Measurements from ENCODE around the gene ZNF77. TPM values are rescaled to one million over a fixed set of nuclear protein-coding genes. Genes with fewer than 3 reads are reported as not detected.

Gene ZNF77
- total RNA-seq, 1 donor from 2014 or later: 5.5 TPM

DNA sequence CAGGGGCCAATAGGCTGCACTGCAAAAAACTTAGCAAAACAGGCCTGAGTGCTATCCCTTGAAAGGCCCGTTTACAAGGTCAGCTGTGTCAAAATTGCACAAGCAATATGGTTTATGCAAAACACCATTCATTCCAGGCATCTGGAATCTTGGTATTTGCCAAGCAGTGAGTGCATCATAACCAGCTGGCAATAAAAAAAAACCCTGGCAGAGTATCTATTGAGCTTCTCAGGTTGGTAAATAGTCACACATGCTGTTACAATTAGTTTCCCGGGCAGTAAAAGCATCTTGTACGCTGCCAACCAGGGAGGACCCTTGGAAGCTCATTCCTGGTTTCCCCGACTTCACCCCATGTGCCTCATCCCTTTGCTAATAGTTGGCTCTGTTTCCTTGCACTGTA is 21.3 kb downstream of the ZNF77 start:
- TF ChIP-seq, protein P1, sequence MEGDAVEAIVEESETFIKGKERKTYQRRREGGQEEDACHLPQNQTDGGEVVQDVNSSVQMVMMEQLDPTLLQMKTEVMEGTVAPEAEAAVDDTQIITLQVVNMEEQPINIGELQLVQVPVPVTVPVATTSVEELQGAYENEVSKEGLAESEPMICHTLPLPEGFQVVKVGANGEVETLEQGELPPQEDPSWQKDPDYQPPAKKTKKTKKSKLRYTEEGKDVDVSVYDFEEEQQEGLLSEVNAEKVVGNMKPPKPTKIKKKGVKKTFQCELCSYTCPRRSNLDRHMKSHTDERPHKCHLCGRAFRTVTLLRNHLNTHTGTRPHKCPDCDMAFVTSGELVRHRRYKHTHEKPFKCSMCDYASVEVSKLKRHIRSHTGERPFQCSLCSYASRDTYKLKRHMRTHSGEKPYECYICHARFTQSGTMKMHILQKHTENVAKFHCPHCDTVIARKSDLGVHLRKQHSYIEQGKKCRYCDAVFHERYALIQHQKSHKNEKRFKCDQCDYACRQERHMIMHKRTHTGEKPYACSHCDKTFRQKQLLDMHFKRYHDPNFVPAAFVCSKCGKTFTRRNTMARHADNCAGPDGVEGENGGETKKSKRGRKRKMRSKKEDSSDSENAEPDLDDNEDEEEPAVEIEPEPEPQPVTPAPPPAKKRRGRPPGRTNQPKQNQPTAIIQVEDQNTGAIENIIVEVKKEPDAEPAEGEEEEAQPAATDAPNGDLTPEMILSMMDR (IDR thresholded peaks at IDR 0.05; ENCODE audit: unreplicated experiment): no peak
- peaks cover 2% of the 10 kb centered on the region for H3K27me3 Mint-ChIP-seq (ENCODE audit: unreplicated experiment)
- H3K27ac Mint-ChIP-seq (ENCODE audit: unreplicated experiment): no peak overlapping the region
- H3K4me1 Mint-ChIP-seq (ENCODE audit: unreplicated experiment): no peaks in the 10 kb centered on the region
- DNase-seq (ENCODE audit: low spot score): no peak
- H3K36me3 Mint-ChIP-seq (ENCODE audit: low read depth, unreplicated experiment): peaks cover 11% of the 10 kb centered on the region
- H3K4me3 Mint-ChIP-seq (ENCODE audit: unreplicated experiment): no peak overlapping the region
- H3K9me3 Mint-ChIP-seq (ENCODE audit: unreplicated experiment): no peaks in the 10 kb centered on the region

DNA sequence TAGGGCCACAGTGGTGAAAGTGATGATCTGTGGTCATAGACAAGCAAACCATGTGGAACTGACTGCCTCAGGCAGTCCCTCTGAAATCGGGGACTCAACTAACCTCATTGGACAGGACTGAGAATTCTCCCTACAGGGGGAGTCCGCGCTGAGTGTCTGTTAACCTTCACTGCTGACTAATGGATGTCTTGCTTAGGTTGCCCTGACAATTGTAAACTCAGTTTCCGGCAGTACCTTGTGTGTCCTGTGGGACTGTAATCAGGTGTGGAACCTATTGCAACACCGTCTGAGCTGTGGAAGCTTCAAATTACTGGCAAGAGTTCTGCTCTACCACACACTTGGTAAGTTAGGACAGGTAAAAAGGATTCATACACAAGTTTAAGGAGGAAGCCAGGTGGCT is 21.8 kb downstream of the ZNF77 start:
- Mint-ChIP-seq H3K4me3 (ENCODE audit: unreplicated experiment) (no peak overlapping the region), H3K9me3 (ENCODE audit: unreplicated experiment) (peaks cover 2% of the 10 kb centered on the region), H3K27me3 (ENCODE audit: unreplicated experiment) (peaks cover 2% of the 10 kb centered on the region), H3K4me1 (ENCODE audit: unreplicated experiment) (no peaks in the 10 kb centered on the region), H3K27ac (ENCODE audit: unreplicated experiment) (no peak overlapping the region), H3K36me3 (ENCODE audit: low read depth, unreplicated experiment) (peaks cover 12% of the 10 kb centered on the region)
- no peak for DNase-seq (ENCODE audit: low spot score)
- TF ChIP-seq, protein P1 (IDR thresholded peaks at IDR 0.05; ENCODE audit: unreplicated experiment): no peak

DNA sequence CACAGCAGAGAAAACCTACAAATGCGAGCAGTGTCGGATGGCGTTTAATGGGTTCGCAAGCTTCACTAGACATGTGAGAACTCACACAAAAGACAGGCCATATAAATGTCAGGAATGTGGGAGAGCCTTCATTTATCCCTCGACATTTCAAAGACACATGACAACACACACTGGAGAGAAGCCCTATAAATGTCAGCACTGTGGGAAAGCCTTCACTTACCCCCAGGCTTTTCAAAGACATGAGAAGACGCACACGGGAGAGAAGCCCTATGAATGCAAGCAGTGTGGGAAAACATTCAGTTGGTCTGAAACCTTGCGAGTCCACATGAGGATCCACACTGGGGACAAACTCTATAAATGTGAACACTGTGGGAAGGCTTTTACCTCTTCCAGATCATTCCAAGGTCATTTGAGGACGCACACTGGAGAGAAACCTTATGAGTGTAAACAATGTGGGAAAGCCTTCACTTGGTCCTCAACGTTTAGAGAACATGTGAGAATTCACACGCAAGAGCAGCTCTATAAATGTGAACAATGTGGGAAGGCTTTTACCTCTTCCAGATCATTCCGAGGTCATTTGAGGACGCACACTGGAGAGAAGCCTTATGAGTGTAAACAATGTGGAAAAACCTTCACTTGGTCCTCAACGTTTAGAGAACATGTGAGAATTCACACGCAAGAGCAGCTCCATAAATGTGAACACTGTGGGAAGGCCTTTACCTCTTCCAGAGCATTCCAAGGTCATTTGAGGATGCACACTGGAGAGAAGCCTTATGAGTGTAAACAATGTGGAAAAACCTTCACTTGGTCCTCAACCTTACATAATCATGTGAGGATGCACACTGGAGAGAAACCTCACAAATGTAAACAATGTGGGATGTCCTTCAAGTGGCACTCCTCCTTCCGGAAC is 27.2 kb downstream of the ZNF77 start:
- Mint-ChIP-seq H3K36me3 (ENCODE audit: low read depth, unreplicated experiment) (peaks cover 26% of the 10 kb centered on the region), H3K27ac (ENCODE audit: unreplicated experiment) (no peak overlapping the region), H3K9me3 (ENCODE audit: unreplicated experiment) (peaks cover 10% of the 10 kb centered on the region), H3K27me3 (ENCODE audit: unreplicated experiment) (no peaks in the 10 kb centered on the region), H3K4me1 (ENCODE audit: unreplicated experiment) (no peaks in the 10 kb centered on the region), H3K4me3 (ENCODE audit: unreplicated experiment) (peak overlapping the region; percentile 73)
- TF ChIP-seq, protein P1 (IDR thresholded peaks at IDR 0.05; ENCODE audit: unreplicated experiment): no peak
- DNase-seq (ENCODE audit: low spot score): no peak

DNA sequence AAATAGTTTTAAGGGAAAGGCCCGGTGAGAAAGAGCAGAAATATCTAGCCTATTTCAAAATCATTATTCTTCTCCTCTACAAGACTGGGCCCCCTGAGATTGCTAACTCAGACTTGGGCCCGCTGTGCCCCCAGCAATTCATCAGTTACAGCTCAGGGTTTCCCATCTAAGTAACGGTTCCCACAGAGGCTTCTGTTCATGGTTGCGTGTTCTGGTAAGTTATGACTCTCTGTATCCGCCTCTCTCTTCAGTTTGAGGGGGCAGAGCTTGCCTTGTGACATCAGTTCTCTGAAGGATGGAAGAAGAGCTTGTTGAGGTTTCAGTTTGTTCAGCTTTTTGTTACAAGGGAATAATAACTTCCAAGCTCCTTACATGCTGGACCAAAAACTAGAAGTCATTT is 32.5 kb downstream of the ZNF77 start:
- H3K27ac Mint-ChIP-seq (ENCODE audit: unreplicated experiment): no peak overlapping the region
- no peak for DNase-seq (ENCODE audit: low spot score)
- H3K27me3 Mint-ChIP-seq (ENCODE audit: unreplicated experiment): no peaks in the 10 kb centered on the region
- H3K4me1 Mint-ChIP-seq (ENCODE audit: unreplicated experiment): no peaks in the 10 kb centered on the region
- H3K4me3 Mint-ChIP-seq (ENCODE audit: unreplicated experiment): no peak overlapping the region
- H3K9me3 Mint-ChIP-seq (ENCODE audit: unreplicated experiment): peaks cover 5% of the 10 kb centered on the region
- H3K36me3 Mint-ChIP-seq (ENCODE audit: low read depth, unreplicated experiment): peaks cover 12% of the 10 kb centered on the region
- TF ChIP-seq, protein P1 (IDR thresholded peaks at IDR 0.05; ENCODE audit: unreplicated experiment): no peak

DNA sequence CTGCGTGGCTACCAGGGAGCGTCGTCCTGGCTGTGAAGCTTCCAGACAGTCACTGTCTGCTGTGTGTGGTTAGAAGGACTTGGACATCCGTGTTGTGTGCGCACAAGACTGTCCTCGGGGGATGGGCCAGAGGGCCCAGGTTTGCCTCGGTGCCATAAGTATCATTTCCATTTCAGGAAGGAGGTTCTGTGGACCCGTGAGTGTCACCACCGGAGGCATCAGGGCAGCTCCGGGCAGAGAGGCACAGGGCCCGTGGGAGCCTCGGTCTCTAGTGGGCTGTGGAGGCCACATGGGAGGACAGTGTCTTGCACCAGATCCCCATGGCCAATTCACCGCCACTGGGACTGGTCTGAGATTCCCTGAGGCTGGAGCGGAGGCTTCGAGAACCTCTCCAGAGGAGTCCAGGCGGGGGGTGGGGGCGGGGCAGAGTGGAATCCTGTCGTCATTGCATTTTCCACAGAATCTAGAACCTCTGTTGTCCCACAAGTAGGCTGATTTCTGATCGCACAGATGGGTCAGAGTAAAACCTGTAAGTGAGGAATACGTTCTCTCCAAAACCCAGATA is 38.1 kb downstream of the ZNF77 start:
- peaks cover 5% of the 10 kb centered on the region for H3K27me3 Mint-ChIP-seq (ENCODE audit: unreplicated experiment)
- H3K4me1 Mint-ChIP-seq (ENCODE audit: unreplicated experiment): no peaks in the 10 kb centered on the region
- no peak overlapping the region for H3K27ac Mint-ChIP-seq (ENCODE audit: unreplicated experiment)
- H3K36me3 Mint-ChIP-seq (ENCODE audit: low read depth, unreplicated experiment): no peaks in the 10 kb centered on the region
- no peak for DNase-seq (ENCODE audit: low spot score)
- no peak overlapping the region for H3K4me3 Mint-ChIP-seq (ENCODE audit: unreplicated experiment)
- TF ChIP-seq, protein P1 (IDR thresholded peaks at IDR 0.05; ENCODE audit: unreplicated experiment): no peak
- H3K9me3 Mint-ChIP-seq (ENCODE audit: unreplicated experiment): no peaks in the 10 kb centered on the region
